NCI-H187 treated with DMSO at 0.1 percent for 48 hours (cell line): ENCODE data around the gene MRI1.
"Not testable (repeated sequence)": the region's sequence is repeated elsewhere in the genome, so short reads cannot be mapped to it uniquely, and the experiment has no call there.

ENCODE experiments used
- DNase-seq: peaks from one replicate; lab custom pipeline; 2025; lab: John Stamatoyannopoulos, UW

Gene MRI1

GRCh38 chr19:13761423-13761822 is 2.9 kb upstream of the MRI1 start:
- no peak for DNase-seq

- DNase-seq = no peak
Measured at GRCh38 chr19:13762635-13763235, 1.6 kb upstream of the MRI1 start.

GRCh38 chr19:13763265-13763664 is 1.1 kb upstream of the MRI1 start:
- DNase-seq = no peak

GRCh38 chr19:13764821-13765394 is 586 bp downstream of the MRI1 start:
- no peak for DNase-seq

- DNase-seq = no peak
Measured at GRCh38 chr19:13765395-13766094, 1.2 kb downstream of the MRI1 start.

GRCh38 chr19:13766095-13766481 is 1.8 kb downstream of the MRI1 start:
- no peak for DNase-seq

- DNase-seq = no peak
Measured at GRCh38 chr19:13768510-13768909, 4.2 kb downstream of the MRI1 start.

- DNase-seq = no peak
Measured at GRCh38 chr19:13770013-13770635, 5.8 kb downstream of the MRI1 start.

- peak; percentile 50 for DNase-seq
Measured at GRCh38 chr19:13774217-13775191, 10.2 kb downstream of the MRI1 start, which contains the start of gene C19orf53. Gene C19orf53, plus strand, starts transcription at chr19:13774456. Its CDS starts 22 bp downstream, at chr19:13774478.

- DNase-seq = no peak
Measured at GRCh38 chr19:13778398-13778797, 14.1 kb downstream of the MRI1 start.

- DNase-seq = no peak
Measured at GRCh38 chr19:13778847-13779246, 14.5 kb downstream of the MRI1 start.

- not testable (repeated sequence) for DNase-seq
Measured at GRCh38 chr19:13779794-13780193, 15.5 kb downstream of the MRI1 start.

- DNase-seq = no peak
Measured at GRCh38 chr19:13781547-13781946, 17.2 kb downstream of the MRI1 start.

GRCh38 chr19:13782537-13782936 is 18.2 kb downstream of the MRI1 start:
- DNase-seq = no peak

- DNase-seq = no peak
Measured at GRCh38 chr19:13783565-13784500, 19.5 kb downstream of the MRI1 start.

GRCh38 chr19:13784731-13785452 is 20.6 kb downstream of the MRI1 start:
- no peak for DNase-seq

- no peak for DNase-seq
Measured at GRCh38 chr19:13788991-13789390, 24.7 kb downstream of the MRI1 start.

- no peak for DNase-seq
Measured at GRCh38 chr19:13790354-13790753, 26.0 kb downstream of the MRI1 start.

- DNase-seq = not testable (repeated sequence)
Measured at GRCh38 chr19:13793317-13793716, 29.0 kb downstream of the MRI1 start.

GRCh38 chr19:13794398-13794756 is 30.1 kb downstream of the MRI1 start:
- DNase-seq = no peak
